Choroid plexus epithelial cell (primary cell): ENCODE data around the gene OR2AE1.

ENCODE experiments used
- DNase-seq: peaks from one replicate; pipeline ENCODE4 v3.0.0-alpha.2; 2010; ENCODE audit warnings: low read depth
- H3K4me3 ChIP-seq: 2 replicates; pipeline ENCODE4 v1.5.1; 2011; ENCODE audit warnings: low read depth, mild to moderate bottlenecking, control low read depth, low read length, moderate library complexity
- TF ChIP-seq, protein P1 (sequence below): conservative IDR thresholded peaks from 2 replicates; pipeline ENCODE4 v1.5.1; 2011; ENCODE audit warnings: low read depth, mild to moderate bottlenecking, control low read depth, inconsistent platforms, low read length, moderate library complexity

Gene OR2AE1

DNA sequence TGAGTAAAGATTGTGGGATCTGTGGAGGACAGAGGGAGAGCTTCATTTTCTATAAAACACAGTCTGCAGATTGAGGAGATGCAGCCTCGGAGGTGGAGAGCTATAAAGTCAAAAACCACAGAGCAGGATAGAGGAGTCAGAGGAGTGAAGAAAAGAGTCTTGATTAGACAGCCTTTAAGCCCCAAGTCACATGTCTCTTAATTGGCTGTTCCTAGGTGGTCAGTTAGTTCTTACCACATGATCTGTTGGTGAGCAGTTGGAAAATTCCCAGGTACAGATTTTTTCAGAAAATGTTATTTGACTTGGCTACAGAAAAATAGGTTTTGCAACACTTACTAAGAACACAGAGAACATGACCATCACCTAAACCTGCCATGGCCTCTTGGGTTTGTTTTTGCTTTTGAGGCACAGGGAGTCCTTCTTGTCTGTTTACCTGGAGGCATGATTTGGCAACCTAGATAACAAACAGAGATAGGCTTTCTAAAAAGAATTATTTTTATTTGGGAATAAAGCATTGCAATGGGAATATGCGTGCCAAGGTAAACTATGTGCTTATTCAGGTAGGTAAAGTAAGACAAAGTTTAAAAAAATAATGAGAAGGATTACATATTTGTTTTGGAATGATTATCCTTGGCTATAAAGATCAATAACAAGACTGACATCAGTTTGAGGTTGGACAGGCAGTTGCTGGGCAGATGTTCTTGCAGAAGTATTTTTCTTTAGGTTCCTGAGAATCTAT lies 49.6 kb downstream of the OR2AE1 start:
- TF ChIP-seq, protein P1, sequence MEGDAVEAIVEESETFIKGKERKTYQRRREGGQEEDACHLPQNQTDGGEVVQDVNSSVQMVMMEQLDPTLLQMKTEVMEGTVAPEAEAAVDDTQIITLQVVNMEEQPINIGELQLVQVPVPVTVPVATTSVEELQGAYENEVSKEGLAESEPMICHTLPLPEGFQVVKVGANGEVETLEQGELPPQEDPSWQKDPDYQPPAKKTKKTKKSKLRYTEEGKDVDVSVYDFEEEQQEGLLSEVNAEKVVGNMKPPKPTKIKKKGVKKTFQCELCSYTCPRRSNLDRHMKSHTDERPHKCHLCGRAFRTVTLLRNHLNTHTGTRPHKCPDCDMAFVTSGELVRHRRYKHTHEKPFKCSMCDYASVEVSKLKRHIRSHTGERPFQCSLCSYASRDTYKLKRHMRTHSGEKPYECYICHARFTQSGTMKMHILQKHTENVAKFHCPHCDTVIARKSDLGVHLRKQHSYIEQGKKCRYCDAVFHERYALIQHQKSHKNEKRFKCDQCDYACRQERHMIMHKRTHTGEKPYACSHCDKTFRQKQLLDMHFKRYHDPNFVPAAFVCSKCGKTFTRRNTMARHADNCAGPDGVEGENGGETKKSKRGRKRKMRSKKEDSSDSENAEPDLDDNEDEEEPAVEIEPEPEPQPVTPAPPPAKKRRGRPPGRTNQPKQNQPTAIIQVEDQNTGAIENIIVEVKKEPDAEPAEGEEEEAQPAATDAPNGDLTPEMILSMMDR: no peak
- no peak for DNase-seq
- no peak overlapping the region for H3K4me3 ChIP-seq
